Colonic mucosa (tissue), 4 donors: ENCODE data around the gene TOR2A. TPM values are rescaled to one million over a fixed set of nuclear protein-coding genes. Genes with fewer than 3 reads are reported as not detected.

Source experiments
- DNase-seq: peaks from one replicate; pipeline ENCODE4 v3.0.0-alpha.2; 2020
- H3K27ac ChIP-seq: fragments of 200-600 bp; one replicate; pipeline ENCODE4 v1.8.0; 2021
- H3K27me3 ChIP-seq: fragments of 200-600 bp; one replicate; pipeline ENCODE4 v1.8.0; 2021
- H3K36me3 ChIP-seq: fragments of 200-600 bp; one replicate; pipeline ENCODE4 v1.8.0; 2021
- H3K4me1 ChIP-seq: fragments of 200-600 bp; one replicate; pipeline ENCODE4 v1.8.0; 2021; ENCODE audit warnings: mild to moderate bottlenecking
- H3K4me3 ChIP-seq: fragments of 200-600 bp; one replicate; pipeline ENCODE4 v1.8.0; 2021
- H3K9ac ChIP-seq, 2 donors: one replicate each; pipeline ENCODE4 v1.7.0; 2013; ENCODE audit warnings: control low read depth in 2 of 2, low read depth in 2 of 2, low read length in 2 of 2
- H3K9me3 ChIP-seq: fragments of 200-600 bp; one replicate; pipeline ENCODE4 v1.8.0; 2021
- intact Hi-C: fragments of 100-400 bp; cut with DNase I; formaldehyde crosslinking; loops from one replicate; pipeline ENCODE4 v1.14.1; 2022
- total RNA-seq, 2 donors: library from RNA; stranded (reverse); fragmentation: NEBNext Ultra II Directional in 1 of 2; extraction: Animal tissue kit (Norgen Biotek cat#: 25700) in 1 of 2; gene quantifications; one replicate each; pipeline ENCODE4 v1.2.1, GENCODE V29; 2021
- TF ChIP-seq, protein P1 (sequence below): fragments of 200-600 bp; IDR thresholded peaks from one replicate; pipeline ENCODE4 v1.8.0; 2022; ENCODE audit warnings: antibody characterized with exemption, mild to moderate bottlenecking
- donor health status: healthy.
- donor health status: DM: no; HTN: no; CAD: no.
- donor health status: DM: no; HTN: no; CAD: no.

TOR2A gene
- total RNA-seq, 2 donors from 2014 or later = 25.8 to 29.8 TPM

DNA sequence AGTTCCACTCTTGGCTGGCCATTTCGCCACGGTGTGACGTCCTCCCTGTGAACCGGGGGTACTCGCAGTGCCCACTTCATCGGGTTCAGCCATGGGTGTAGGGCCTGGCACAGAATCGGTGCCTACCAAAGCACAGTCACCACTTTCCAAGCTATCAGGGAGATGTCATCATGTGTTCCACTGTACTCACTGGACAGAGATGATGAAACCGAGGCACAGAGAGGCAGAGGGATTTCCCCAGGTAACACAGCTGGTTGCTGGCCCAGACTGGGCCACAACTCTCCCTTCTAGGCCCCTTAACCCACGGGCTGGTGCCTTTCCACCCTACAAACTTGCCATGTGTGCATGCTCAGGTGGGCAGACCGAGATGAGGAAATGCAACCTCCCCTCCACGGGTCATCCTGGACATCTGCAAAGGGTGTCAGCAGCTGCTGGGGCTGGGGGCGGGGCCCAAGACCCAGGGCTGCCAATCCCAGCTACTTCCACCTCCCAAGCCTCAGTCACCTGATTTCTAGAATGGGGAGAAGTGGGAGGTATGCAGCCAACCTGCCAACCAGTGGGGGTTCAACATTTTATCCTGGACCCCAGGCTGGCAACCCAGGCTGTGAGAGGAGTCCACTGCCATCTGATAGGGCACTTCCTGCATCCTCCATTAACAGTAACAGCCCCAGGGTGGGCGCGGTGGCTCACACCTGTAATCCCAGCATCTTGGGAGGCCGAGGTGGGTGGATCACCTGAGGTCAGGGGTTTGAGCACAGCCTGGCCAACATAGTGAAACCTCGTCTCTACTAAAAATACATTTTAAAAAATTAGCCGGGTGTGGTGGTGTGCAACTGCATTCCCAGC is 44.3 kb upstream of the TOR2A start:
- H3K4me1 ChIP-seq = no peaks in the 10 kb centered on the region
- DNase-seq = no peak
- peak overlapping the region; percentile 67 for H3K27ac ChIP-seq
- no peak overlapping the region for H3K4me3 ChIP-seq
- peak overlapping the region; percentile 51 to 73 for H3K9ac ChIP-seq
- no peaks in the 10 kb centered on the region for H3K36me3 ChIP-seq
- H3K9me3 ChIP-seq = no peaks in the 10 kb centered on the region
- intact Hi-C loops = no loop called here
- H3K27me3 ChIP-seq = no peaks in the 10 kb centered on the region
- TF ChIP-seq, protein P1, sequence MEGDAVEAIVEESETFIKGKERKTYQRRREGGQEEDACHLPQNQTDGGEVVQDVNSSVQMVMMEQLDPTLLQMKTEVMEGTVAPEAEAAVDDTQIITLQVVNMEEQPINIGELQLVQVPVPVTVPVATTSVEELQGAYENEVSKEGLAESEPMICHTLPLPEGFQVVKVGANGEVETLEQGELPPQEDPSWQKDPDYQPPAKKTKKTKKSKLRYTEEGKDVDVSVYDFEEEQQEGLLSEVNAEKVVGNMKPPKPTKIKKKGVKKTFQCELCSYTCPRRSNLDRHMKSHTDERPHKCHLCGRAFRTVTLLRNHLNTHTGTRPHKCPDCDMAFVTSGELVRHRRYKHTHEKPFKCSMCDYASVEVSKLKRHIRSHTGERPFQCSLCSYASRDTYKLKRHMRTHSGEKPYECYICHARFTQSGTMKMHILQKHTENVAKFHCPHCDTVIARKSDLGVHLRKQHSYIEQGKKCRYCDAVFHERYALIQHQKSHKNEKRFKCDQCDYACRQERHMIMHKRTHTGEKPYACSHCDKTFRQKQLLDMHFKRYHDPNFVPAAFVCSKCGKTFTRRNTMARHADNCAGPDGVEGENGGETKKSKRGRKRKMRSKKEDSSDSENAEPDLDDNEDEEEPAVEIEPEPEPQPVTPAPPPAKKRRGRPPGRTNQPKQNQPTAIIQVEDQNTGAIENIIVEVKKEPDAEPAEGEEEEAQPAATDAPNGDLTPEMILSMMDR = no peak

GRCh38 chr9:127778280-127779135 is 43.4 kb upstream of the TOR2A start, which contains the start of gene SH2D3C:
Gene SH2D3C (minus strand): TSS chr9:127778666. CDS start chr9:127778627, 39 bp downstream.
- no peaks in the 10 kb centered on the region for H3K36me3 ChIP-seq
- peak within 1 kb of the TSS; percentile 1 for H3K4me3 ChIP-seq
- no peaks in the 10 kb centered on the region for H3K9me3 ChIP-seq
- peak; percentile 47 for DNase-seq
- peak within 1 kb of the TSS; percentile 67 for H3K27ac ChIP-seq
- H3K4me1 ChIP-seq = no peaks in the 10 kb centered on the region
- intact Hi-C loops = no loop called here
- peak within 1 kb of the TSS; percentile 51 to 73 for H3K9ac ChIP-seq
- H3K27me3 ChIP-seq = no peaks in the 10 kb centered on the region
- TF ChIP-seq, protein P1 = no peak

DNA sequence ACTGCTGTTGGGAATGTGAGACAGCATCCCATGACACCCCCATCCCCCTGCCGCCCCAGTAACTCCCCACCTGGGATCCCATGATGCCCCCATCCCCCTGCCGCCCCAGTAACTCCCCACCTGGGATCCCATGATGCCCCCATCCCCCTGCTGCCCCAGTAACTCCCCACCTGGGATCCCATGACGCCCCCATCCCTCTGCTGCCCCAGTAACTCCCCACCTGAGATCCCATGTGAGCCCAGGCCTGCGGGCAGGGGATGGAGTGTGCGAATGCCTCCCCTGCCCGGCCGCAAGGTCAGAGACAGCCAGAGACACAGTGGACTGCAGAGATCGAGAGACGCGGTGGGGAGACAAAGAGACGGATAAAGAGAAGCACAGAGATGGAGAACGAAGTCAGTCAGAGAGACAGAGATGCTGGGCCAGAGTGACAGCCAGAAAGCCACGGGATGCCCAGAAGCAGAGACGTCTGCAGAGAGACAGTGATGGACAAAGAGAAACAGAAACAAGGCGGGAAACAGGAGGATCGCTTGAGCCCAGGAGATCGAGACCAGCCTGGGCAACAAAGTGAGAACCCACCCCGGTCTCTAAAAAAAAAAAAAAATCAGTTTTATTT is 42.4 kb upstream of the TOR2A start:
- TF ChIP-seq, protein P1 = no peak
- no peaks in the 10 kb centered on the region for H3K27me3 ChIP-seq
- no peak for DNase-seq
- H3K9ac ChIP-seq = peak overlapping the region in 1 of 2 donors; percentile 60
- H3K27ac ChIP-seq = peak overlapping the region; percentile 67
- H3K9me3 ChIP-seq = no peaks in the 10 kb centered on the region
- H3K36me3 ChIP-seq = no peaks in the 10 kb centered on the region
- H3K4me1 ChIP-seq = no peaks in the 10 kb centered on the region
- intact Hi-C loops = no loop called here
- H3K4me3 ChIP-seq = peak overlapping the region; percentile 1

GRCh38 chr9:127776924-127777289 is 41.8 kb upstream of the TOR2A start:
- Histone ChIP-seq H3K36me3 (no peaks in the 10 kb centered on the region), H3K27ac (peak overlapping the region; percentile 5), H3K9ac (peak overlapping the region; percentile 38 to 69), H3K27me3 (no peaks in the 10 kb centered on the region), H3K4me1 (no peaks in the 10 kb centered on the region), H3K9me3 (no peaks in the 10 kb centered on the region), H3K4me3 (peak overlapping the region; percentile 19)
- DNase-seq = no peak
- TF ChIP-seq, protein P1 = no peak
- intact Hi-C loops = no loop called here
